HG03039 (cell line): ENCODE results near the gene GPD1L.
"Not testable (repeated sequence)": the region's sequence is repeated elsewhere in the genome, so short reads cannot be mapped to it uniquely, and the experiment has no call there.

Source experiments
- ATAC-seq: cut with Tn5 transposase; IDR thresholded peaks from one replicate; pipeline ENCODE4 v1.9.1; 2021; ENCODE audit warnings: mild to moderate bottlenecking, moderate library complexity; ENCODE audit not compliant: unreplicated experiment

The GPD1L gene

GRCh38 chr3:32177702-32178198 is 71.3 kb downstream of the GPD1L start:
- no peak for ATAC-seq

DNA sequence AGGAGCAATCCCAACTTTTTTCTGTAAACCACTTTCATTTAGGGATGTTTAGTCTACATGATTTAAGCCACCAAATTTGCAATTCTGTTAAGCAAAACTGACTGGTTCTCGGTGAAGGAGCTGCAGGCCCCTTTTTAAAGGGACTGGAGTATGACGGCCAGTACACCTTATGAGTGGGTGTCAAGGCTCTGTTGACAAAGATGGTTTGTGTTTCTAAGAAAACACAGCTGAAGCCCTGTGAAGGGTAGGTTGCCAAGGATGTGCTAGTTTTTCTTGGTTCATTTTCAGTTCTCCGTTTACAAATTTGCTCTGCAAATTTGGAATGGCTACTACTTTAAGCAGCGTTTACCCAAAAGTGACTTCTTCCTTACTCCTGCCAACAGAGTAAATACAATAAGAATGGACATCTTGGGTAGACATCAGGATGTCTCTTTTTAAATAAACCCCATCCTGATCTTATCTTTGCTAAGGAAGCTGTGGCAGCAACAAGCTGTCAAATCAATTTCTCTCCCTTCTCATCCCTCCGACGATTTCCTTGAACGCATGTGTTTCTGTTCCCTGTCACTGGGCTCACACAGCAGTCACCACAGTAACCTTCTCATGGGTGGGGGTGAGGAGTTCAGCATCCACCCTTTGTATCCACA is 73.8 kb downstream of the GPD1L start:
- no peak for ATAC-seq

DNA sequence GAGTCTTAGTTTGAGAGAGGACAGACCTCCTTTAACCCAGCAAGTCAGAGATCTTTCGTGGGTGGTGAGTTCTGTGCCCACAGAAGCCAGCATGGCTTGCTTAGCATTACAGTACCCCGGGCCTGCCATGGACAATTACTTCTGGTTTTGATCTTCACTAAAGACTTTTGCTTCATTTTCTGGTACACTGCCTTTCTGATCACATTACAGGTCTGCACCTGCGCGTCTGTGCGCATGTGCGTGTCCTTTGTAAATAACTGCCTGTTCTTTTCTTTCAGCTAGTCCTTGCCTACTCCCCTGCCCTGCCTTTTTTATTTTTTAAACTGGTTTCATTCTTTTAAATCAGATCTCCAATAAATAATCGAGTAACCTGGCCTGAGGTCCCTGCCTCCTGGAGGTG is 74.9 kb downstream of the GPD1L start:
- ATAC-seq, result no peak

GRCh38 chr3:32181796-32182195 is 75.4 kb downstream of the GPD1L start:
- no peak for ATAC-seq

DNA sequence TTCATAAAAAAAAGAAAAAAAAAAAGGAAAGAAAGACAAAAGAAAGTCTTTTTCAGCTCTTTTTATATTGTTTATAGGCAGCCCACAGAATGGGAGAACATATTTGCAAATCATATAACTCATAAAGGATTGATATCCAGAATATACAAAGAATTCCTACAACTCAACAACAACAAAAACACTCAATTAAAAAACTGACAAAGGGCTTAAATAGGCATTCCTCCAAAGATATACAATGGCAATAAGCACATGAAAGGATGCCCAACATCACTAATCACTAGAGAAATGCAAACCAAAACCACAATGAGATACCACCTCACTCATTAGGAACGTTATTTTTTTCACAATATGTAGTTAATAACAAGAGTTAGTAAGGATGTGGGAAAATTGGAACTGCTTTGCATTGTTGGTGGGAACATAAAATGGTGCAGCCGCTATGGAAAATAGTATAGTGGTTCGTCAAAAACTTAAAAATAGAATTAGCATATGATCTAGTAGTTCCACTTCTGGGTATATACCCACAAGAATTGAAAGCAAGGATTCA is 77.8 kb downstream of the GPD1L start:
- ATAC-seq, result no peak

GRCh38 chr3:32186097-32186496 is 79.7 kb downstream of the GPD1L start:
- no peak for ATAC-seq

DNA sequence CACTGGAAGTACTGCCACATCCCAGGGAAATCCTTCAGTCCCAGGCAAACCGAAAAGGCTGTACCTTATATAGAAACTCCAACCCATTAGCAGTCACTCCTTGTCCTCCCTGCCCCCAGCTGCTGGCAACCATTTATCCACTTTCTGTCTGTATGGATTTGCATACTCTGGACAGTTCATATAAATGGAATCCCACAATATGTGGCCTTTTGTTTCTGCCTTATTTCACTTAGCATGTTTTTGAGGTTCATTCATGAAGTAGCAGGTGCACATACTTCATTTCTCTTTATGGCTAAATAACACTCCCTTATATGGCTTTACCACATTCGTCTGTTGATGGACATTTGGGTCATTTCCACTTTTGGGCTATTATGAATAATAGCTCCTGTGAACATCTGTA is 80.5 kb downstream of the GPD1L start:
- ATAC-seq, result no peak

DNA sequence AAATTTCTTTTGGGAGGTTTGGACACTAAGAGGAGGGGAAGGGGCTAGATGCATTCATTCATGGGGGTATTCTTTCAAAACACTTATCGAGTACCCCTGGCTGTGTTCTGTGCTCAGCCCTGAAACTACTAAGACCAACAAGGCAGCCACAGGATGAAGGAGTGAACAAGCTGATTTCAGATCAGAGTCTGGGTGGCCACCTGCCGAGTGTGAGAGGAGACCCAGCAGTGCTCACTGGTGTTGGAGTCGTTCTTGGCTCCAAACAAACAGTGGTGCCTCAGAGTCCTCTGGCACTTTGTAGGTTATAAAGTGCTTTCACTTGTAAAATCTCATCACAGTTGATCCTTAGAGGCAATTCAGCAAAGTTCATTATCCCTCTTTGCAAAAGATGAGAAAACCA is 83.3 kb downstream of the GPD1L start:
- no peak for ATAC-seq

GRCh38 chr3:32190556-32190955 is 84.1 kb downstream of the GPD1L start:
- ATAC-seq, result not testable (repeated sequence)

- ATAC-seq, result no peak
Measured at GRCh38 chr3:32193101-32193500, 86.7 kb downstream of the GPD1L start.

DNA sequence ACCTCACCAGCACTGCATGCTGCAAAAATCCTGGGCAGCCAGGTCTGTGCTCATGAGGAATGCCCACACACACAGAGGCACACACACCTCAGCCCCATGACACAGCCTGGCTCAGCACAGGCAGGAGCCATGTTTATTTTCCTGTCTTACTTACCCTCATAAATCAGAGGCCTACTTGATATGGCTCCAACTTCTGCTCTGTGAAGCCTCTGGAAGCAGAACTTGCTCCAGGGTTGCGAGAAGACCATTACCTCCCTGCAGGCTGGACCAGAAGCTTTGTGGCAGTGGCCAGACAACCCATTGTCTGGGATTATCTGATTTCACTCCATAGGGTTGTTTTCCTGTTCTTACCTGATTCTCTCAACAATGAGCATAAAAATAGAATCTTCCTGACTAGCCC is 88.2 kb downstream of the GPD1L start:
- no peak for ATAC-seq

- ATAC-seq, result no peak
Measured at GRCh38 chr3:32195995-32196540, 89.6 kb downstream of the GPD1L start.

- ATAC-seq, result no peak
Measured at GRCh38 chr3:32197991-32198390, 91.6 kb downstream of the GPD1L start.

DNA sequence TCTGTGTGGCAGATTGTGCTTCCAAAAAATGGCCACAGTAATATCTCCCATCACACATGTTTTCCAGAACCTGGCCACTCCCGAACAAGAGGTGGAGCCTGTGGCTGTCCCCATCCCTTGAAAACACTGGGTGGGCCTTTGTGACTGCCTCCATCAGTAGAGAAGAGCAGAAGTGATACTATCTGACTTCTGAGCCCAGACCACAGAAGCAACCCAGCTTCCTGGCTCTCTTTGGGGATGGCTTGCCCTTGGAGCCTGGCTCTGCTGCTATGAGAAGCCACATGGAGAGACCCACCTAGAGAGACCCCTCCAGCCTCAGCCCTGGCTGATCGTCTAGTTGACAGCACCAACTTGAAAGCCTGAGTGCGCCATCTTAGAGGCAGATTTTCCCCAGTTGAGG is 92.3 kb downstream of the GPD1L start:
- ATAC-seq, result no peak

DNA sequence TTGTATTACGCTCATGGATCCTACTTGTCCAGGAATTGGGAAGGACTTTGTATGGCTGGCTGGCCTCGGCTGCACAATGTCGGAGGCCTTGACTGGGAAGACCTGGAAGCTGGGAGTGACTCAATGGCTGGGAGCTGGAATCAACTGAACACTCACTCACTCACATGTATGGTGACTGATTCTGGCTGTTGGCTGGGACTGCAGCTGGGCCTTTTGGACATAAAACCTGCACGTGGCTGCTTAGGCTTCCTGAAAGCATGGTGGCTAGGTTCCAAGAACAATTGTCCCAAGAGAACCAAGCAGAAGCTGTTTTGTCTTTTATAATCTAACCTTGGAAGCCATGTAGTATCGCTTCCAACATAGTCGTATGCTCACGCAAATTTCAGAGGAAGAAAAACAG is 94.1 kb downstream of the GPD1L start:
- no peak for ATAC-seq

DNA sequence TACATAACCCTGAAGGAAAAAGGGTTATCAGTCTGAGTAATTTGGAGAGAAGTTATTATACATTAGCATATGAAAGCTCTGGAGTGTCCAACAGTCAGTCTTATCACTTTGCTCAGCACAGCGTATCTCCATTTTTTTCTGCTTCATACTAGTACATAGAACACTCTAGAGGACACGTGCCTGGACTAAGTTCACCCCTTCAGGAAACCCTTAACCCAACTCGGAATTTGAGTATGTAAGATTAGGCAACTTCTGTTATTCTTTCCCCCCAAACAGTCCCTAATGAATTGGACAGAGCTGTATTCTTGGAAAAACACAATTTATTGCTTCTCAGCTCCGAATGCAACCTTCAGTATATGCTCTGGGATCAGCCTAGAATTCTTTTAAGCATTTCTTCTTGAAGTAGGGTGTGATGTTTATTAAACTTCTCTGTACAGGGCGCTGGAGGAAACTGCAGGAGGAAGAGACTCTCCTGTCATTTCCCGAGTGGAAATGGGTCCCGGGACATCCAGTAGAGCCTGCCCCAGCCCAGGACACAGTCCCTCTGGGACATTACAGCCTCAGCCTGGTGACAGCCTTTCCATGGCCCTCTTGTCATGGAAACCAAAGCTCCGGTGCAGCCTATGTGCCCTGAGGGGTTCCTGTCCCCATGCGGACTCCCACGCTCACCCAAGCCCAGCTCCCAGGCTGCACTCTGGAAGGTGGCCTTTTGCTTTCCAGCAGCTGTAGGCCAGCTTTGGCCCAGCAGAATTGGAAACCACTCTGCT is 94.8 kb downstream of the GPD1L start:
- no peak for ATAC-seq

GRCh38 chr3:32202496-32202895 is 96.1 kb downstream of the GPD1L start:
- no peak for ATAC-seq

GRCh38 chr3:32203854-32204253 is 97.4 kb downstream of the GPD1L start:
- no peak for ATAC-seq

DNA sequence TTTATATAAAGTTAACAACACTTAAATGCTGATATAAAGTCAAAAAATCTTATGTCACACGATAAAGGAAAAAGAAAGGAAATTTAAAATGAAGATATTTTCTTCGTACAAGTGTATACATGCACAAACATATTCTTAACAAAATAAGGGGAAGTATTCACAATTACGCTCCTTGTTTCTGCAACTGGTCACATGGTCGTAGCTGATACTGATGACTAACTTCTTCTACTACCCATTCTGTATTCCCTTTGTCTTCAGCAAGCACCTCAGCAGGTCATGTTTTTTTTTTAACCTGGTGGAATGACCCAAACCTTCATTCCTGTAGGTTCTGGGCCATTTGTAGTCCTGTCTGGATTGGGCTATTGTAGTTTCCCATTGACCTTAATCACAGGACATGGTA is 102.0 kb downstream of the GPD1L start:
- no peak for ATAC-seq

DNA sequence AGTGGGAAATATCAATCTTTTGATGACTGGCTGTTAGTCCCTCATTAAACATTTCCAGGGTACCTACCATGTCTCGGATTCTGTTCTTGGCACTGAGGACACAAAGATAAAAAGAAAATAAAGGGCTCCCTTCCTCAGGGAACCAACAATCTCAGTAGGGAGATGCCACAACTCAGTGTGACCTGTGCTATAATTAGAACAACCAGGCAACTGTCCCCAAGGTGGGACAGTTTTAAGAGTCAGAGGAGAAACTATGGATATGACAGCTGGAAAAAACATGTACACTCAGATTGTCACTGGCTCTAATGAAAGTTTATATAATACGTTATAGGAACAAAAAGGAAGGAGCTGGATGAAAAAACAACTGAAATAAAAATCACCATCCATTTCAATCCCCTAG is 108.8 kb downstream of the GPD1L start:
- ATAC-seq, result no peak

GRCh38 chr3:32216172-32216783 is 109.9 kb downstream of the GPD1L start:
- no peak for ATAC-seq

DNA sequence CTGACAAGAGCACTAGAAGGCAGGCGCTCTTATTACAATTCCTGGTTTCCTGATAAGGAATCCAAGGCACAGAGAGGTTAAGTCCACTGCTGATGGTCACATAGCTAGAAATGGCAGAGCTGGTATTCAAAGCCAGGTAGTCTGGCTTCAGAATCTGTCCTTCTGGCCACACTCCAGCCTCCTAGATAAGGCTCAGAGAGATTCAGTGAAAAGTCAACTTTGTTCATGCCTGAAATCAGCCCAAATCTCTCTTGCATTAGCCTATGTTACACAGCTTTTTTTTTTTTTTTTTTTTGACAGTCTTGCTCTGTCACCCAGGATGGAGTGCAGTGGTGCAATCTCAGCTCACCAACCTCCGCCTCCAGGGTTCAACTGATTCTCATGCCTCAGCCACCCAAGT is 110.9 kb downstream of the GPD1L start:
- no peak for ATAC-seq
